Right ventricle myocardium inferior (tissue), 1 donor: ENCODE data around the gene IL12RB2. TPM values are rescaled to one million over a fixed set of nuclear protein-coding genes. Genes with fewer than 3 reads are reported as not detected.
"Not testable (repeated sequence)": the region's sequence is repeated elsewhere in the genome, so short reads cannot be mapped to it uniquely, and the experiment has no call there.

Experiments used
- ATAC-seq: fragments of 200-7000 bp; cut with Tn5 transposase; one replicate; pipeline ENCODE4 v1.9.1; 2020; ENCODE audit warnings: mild to moderate bottlenecking, moderate library complexity
- DNase-seq: peaks from one replicate; pipeline ENCODE4 v3.0.0; 2021; ENCODE audit errors: missing footprints
- intact Hi-C: fragments of 100-400 bp; cut with DNase I; formaldehyde crosslinking; loops from one replicate; pipeline ENCODE4 v1.11.0; 2022
- total RNA-seq: library from RNA; stranded (reverse); fragmentation: NEBNext Ultra II Directional; extraction: Animal tissue kit (Norgen Biotek cat#: 25700); gene quantifications from one replicate; pipeline ENCODE4 v1.2.1, GENCODE V29; 2021
- donor health status: DM: no; HTN: yes; CAD: no; lungs with severe emphysema.

Gene IL12RB2
- total RNA-seq, 1 donor from 2014 or later = 0.41 TPM

GRCh38 chr1:67415041-67415440, 107.4 kb downstream of the IL12RB2 start:
- intact Hi-C loops = no loop called here
- DNase-seq (no peak), ATAC-seq (no peak)

- intact Hi-C loops, ATAC-seq: not testable (repeated sequence)
Measured at GRCh38 chr1:67417733-67418132, 110.1 kb downstream of the IL12RB2 start.

GRCh38 chr1:67418839-67419586, 111.3 kb downstream of the IL12RB2 start:
- ATAC-seq (no peak), DNase-seq (no peak)
- intact Hi-C loops = no loop called here

More at GRCh38 chr1:67417733-67418132, 110.1 kb downstream of the IL12RB2 start:
- DNase-seq = not testable (repeated sequence)

GRCh38 chr1:67420835-67421492, 113.3 kb downstream of the IL12RB2 start:
- ATAC-seq = no peak
- intact Hi-C loops = no loop called here
- no peak for DNase-seq

- intact Hi-C loops = no loop called here
- DNase-seq (no peak), ATAC-seq (no peak)
Measured at GRCh38 chr1:67427465-67427864, 119.8 kb downstream of the IL12RB2 start.

GRCh38 chr1:67427947-67428346, 120.3 kb downstream of the IL12RB2 start:
- DNase-seq = no peak
- intact Hi-C loops = no loop called here
- ATAC-seq = no peak

GRCh38 chr1:67429011-67429527, 121.4 kb downstream of the IL12RB2 start:
- intact Hi-C loops = no loop called here
- ATAC-seq (no peak), DNase-seq (no peak)

- DNase-seq (peak; percentile 72), ATAC-seq (peak; percentile 12)
- intact Hi-C loops = loop anchor here (2.0 to 10.0 kb wide), 3 partner anchors 31 to 505 kb away; partner anchors contain the start of genes DNAI4 and MIER1
Measured at GRCh38 chr1:67429528-67430357, 122.1 kb downstream of the IL12RB2 start.

- peak; percentile 99 for DNase-seq
- ATAC-seq = peak; percentile 99
- intact Hi-C loops = loop anchor here (2.0 to 10.0 kb wide), 3 partner anchors 30 to 506 kb away; partner anchors contain the start of genes DNAI4 and MIER1
Measured at GRCh38 chr1:67430358-67431155, 122.9 kb downstream of the IL12RB2 start, which contains the start of gene SERBP1. TSS of gene SERBP1 (minus strand) at chr1:67430402. CDS start at chr1:67430300, 102 bp downstream.

- no peak for DNase-seq
- no peak for ATAC-seq
- intact Hi-C loops = loop anchor here (2.0 to 10.0 kb wide), 3 partner anchors 30 to 506 kb away; partner anchors contain the start of genes DNAI4 and MIER1
Measured at GRCh38 chr1:67431156-67431765, 123.6 kb downstream of the IL12RB2 start.

GRCh38 chr1:67431869-67432578, 124.4 kb downstream of the IL12RB2 start:
- no peak for DNase-seq
- intact Hi-C loops = loop anchor here (2.0 to 10.0 kb wide), 3 partner anchors 29 to 507 kb away; partner anchors contain the start of genes DNAI4 and MIER1
- ATAC-seq = no peak

GRCh38 chr1:67432745-67433144, 125.1 kb downstream of the IL12RB2 start:
- ATAC-seq (no peak), DNase-seq (no peak)
- intact Hi-C loops = loop anchor here (10.0 kb wide), 2 partner anchors 322 to 508 kb away; partner anchors contain the start of genes DNAI4 and MIER1

GRCh38 chr1:67433837-67434236, 126.2 kb downstream of the IL12RB2 start:
- intact Hi-C loops = loop anchor here (10.0 kb wide), 2 partner anchors 321 to 509 kb away; partner anchors contain the start of genes DNAI4 and MIER1
- no peak for DNase-seq
- no peak for ATAC-seq

- DNase-seq (no peak), ATAC-seq (no peak)
Measured at GRCh38 chr1:67434491-67434890, 126.8 kb downstream of the IL12RB2 start.

GRCh38 chr1:67436511-67437055, 128.9 kb downstream of the IL12RB2 start:
- ATAC-seq = no peak
- no peak for DNase-seq
- intact Hi-C loops = loop anchor here (10.0 kb wide), 2 partner anchors 318 to 512 kb away; partner anchors contain the start of genes DNAI4 and MIER1

More at GRCh38 chr1:67434491-67434890, 126.8 kb downstream of the IL12RB2 start:
- intact Hi-C loops = loop anchor here (10.0 kb wide), 2 partner anchors 320 to 510 kb away; partner anchors contain the start of genes DNAI4 and MIER1

GRCh38 chr1:67437961-67438360, 130.3 kb downstream of the IL12RB2 start:
- intact Hi-C loops = loop anchor here (10.0 kb wide), 2 partner anchors 317 to 513 kb away; partner anchors contain the start of genes DNAI4 and MIER1
- no peak for ATAC-seq
- no peak for DNase-seq
